IMR-90 (cell line): ENCODE results near the gene RALGAPA1. TPM values are rescaled to one million over a fixed set of nuclear protein-coding genes. Genes with fewer than 3 reads are reported as not detected.

Experiments used
- ATAC-seq: fragments of 200-7000 bp; cut with Tn5 transposase; 2 replicates; pipeline ENCODE4 v1.9.1; 2020; ENCODE audit warnings: low read depth, mild to moderate bottlenecking, moderate library complexity
- BruUV-seq: library from RNA; stranded (reverse); fragments of 400-500 nt; replicated peaks from 2 replicates; lab custom pipeline; 2021; lab: Mats Ljungman, UMichigan
- CTCF ChIA-PET: fragments of 300-600 bp; formaldehyde crosslinking; extraction: SDS; loops from one replicate; lab custom pipeline; 2021; ENCODE audit warnings: antibody characterized with exemption; lab: Yijun Ruan, JAX
- POLR2A ChIA-PET: fragments of 300-600 bp; sonication (Branson Sonifier 250); formaldehyde crosslinking; loops from one replicate; lab custom pipeline; 2022; ENCODE audit warnings: antibody characterized with exemption; ENCODE audit not compliant: unreplicated experiment; lab: Charles Lee
- DNase-seq: peaks from one replicate; pipeline ENCODE4 v3.0.0; 2013
- H2AFZ ChIP-seq: replicated peaks from 2 replicates; pipeline ENCODE3; 2013; ENCODE audit warnings: low read length, mild to moderate bottlenecking; ENCODE audit not compliant: poor library complexity
- H2AK5ac ChIP-seq: 2 replicates; pipeline ENCODE4 v1.6.1; 2013; ENCODE audit warnings: low read depth, low read length, inconsistent platforms
- H2AK9ac ChIP-seq: replicated peaks from 2 replicates; pipeline ENCODE3; 2013; ENCODE audit warnings: mild to moderate bottlenecking, low read depth, low read length, moderate library complexity; ENCODE audit not compliant: poor library complexity
- H2BK120ac ChIP-seq: 2 replicates; pipeline ENCODE4 v1.6.1; 2013; ENCODE audit warnings: low read depth, low read length, inconsistent platforms
- H2BK15ac ChIP-seq: 3 replicates; pipeline ENCODE4 v1.6.1; 2013; ENCODE audit warnings: low read depth, low read length, inconsistent platforms
- H2BK20ac ChIP-seq: 2 replicates; pipeline ENCODE4 v1.6.1; 2013; ENCODE audit warnings: low read depth, mild to moderate bottlenecking, inconsistent platforms, low read length, moderate library complexity
- H2BK5ac ChIP-seq: 2 replicates; pipeline ENCODE4 v1.6.1; 2013; ENCODE audit warnings: mild to moderate bottlenecking, low read depth, low read length, inconsistent platforms; ENCODE audit not compliant: poor library complexity, severe bottlenecking
- H3K14ac ChIP-seq: replicated peaks from 2 replicates; pipeline ENCODE4 v1.6.1; 2013; ENCODE audit warnings: low read depth, low read length, inconsistent platforms
- H3K18ac ChIP-seq: 2 replicates; pipeline ENCODE4 v1.6.1; 2013; ENCODE audit warnings: low read depth, low read length, control low read depth
- H3K23ac ChIP-seq: 2 replicates; pipeline ENCODE4 v1.6.1; 2013; ENCODE audit warnings: low read depth, low read length, inconsistent platforms
- H3K27ac ChIP-seq: 2 replicates; pipeline ENCODE4 v1.5.1; 2013; ENCODE audit warnings: mild to moderate bottlenecking, control low read depth, low read length; ENCODE audit not compliant: insufficient read depth
- H3K27me3 ChIP-seq: 2 replicates; pipeline ENCODE4 v1.6.1; 2013; ENCODE audit warnings: low read length; ENCODE audit not compliant: control insufficient read depth, insufficient read depth
- H3K36me3 ChIP-seq: 2 replicates; pipeline ENCODE4 v1.6.1; 2013; ENCODE audit warnings: low read length, mixed read lengths; ENCODE audit not compliant: control insufficient read depth, insufficient read depth
- H3K4ac ChIP-seq: 2 replicates; pipeline ENCODE4 v1.6.1; 2013; ENCODE audit warnings: low read depth, low read length, inconsistent platforms
- H3K4me1 ChIP-seq: 2 replicates; pipeline ENCODE4 v1.6.1; 2013; ENCODE audit warnings: low read length, mixed read lengths; ENCODE audit not compliant: control insufficient read depth, insufficient read depth
- H3K4me2 ChIP-seq: 2 replicates; pipeline ENCODE4 v1.6.1; 2013; ENCODE audit warnings: low read depth, mild to moderate bottlenecking, control low read depth, low read length, moderate library complexity
- H3K4me3 ChIP-seq: 2 replicates; pipeline ENCODE4 v1.5.1; 2013; ENCODE audit warnings: low read depth, mild to moderate bottlenecking, control low read depth, low read length, moderate library complexity; ENCODE audit not compliant: insufficient read depth
- H3K56ac ChIP-seq: 2 replicates; pipeline ENCODE4 v1.6.1; 2013; ENCODE audit warnings: low read length, inconsistent platforms; ENCODE audit not compliant: insufficient read depth; ENCODE audit errors: extremely low read depth
- H3K79me1 ChIP-seq, 2 experiments: 2 replicates each; pipeline ENCODE4 v1.6.1; 2013; ENCODE audit warnings: low read length in 2 of 2, inconsistent platforms in 1 of 2, low read depth in 1 of 2
- H3K9ac ChIP-seq: 2 replicates; pipeline ENCODE4 v1.6.1; 2013; ENCODE audit warnings: low read depth, low read length, control low read depth
- H3K9me1 ChIP-seq: 2 replicates; pipeline ENCODE4 v1.6.1; 2013; ENCODE audit warnings: low read length, inconsistent platforms; ENCODE audit not compliant: insufficient read depth
- H3K9me3 ChIP-seq: 2 replicates; pipeline ENCODE4 v1.6.1; 2013; ENCODE audit warnings: low read length; ENCODE audit not compliant: control insufficient read depth, insufficient read depth
- H4K20me1 ChIP-seq: 2 replicates; pipeline ENCODE4 v1.6.1; 2013; ENCODE audit warnings: low read length, inconsistent platforms; ENCODE audit not compliant: insufficient read depth
- H4K5ac ChIP-seq: 2 replicates; pipeline ENCODE4 v1.6.1; 2013; ENCODE audit warnings: mild to moderate bottlenecking, low read depth, low read length, control low read depth
- H4K8ac ChIP-seq, 2 experiments: 2 replicates each; pipeline ENCODE4 v1.6.1; 2013; ENCODE audit warnings: low read depth in 2 of 2, low read length in 2 of 2, control low read depth in 1 of 2, inconsistent platforms in 1 of 2
- H4K91ac ChIP-seq: 2 replicates; pipeline ENCODE4 v1.6.1; 2013; ENCODE audit warnings: low read depth, low read length, inconsistent platforms; ENCODE audit not compliant: insufficient read depth
- BHLHE40 ChIP-seq: fragments of 150-350 bp; IDR thresholded peaks from 2 replicates; pipeline ENCODE4 v1.6.1; 2016; ENCODE audit warnings: mild to moderate bottlenecking, low read depth, low read length
- CEBPB ChIP-seq: IDR thresholded peaks from 2 replicates; pipeline ENCODE4 v1.6.1; 2012; ENCODE audit warnings: low read depth, low read length, improper control_type of control experiment
- CHD1 ChIP-seq: IDR thresholded peaks from 2 replicates; pipeline ENCODE4 v1.6.1; 2012; ENCODE audit warnings: low read depth, low read length, improper control_type of control experiment
- ELK1 ChIP-seq: fragments of 150-350 bp; IDR thresholded peaks from 2 replicates; pipeline ENCODE4 v1.6.1; 2016; ENCODE audit warnings: low read depth, mild to moderate bottlenecking, low read length, moderate library complexity, borderline replicate concordance
- FOS ChIP-seq: fragments of 150-350 bp; IDR thresholded peaks from 2 replicates; pipeline ENCODE4 v1.6.1; 2016; ENCODE audit warnings: low read depth, low read length
- MAFK ChIP-seq: IDR thresholded peaks from 2 replicates; pipeline ENCODE4 v1.6.1; 2012; ENCODE audit warnings: low read depth, low read length, improper control_type of control experiment
- MAZ ChIP-seq: IDR thresholded peaks from 2 replicates; pipeline ENCODE4 v1.6.1; 2012; ENCODE audit warnings: low read depth, mild to moderate bottlenecking, low read length, improper control_type of control experiment, moderate library complexity, borderline replicate concordance
- MXI1 ChIP-seq: IDR thresholded peaks from 2 replicates; pipeline ENCODE4 v1.6.1; 2012; ENCODE audit warnings: low read depth, mild to moderate bottlenecking, low read length, moderate library complexity, borderline replicate concordance
- NFE2L2 ChIP-seq: fragments of 150-350 bp; IDR thresholded peaks from 2 replicates; pipeline ENCODE4 v1.6.1; 2016; ENCODE audit warnings: low read depth, mild to moderate bottlenecking, low read length
- POLR2A ChIP-seq: IDR thresholded peaks from 2 replicates; pipeline ENCODE4 v1.6.1; 2012; ENCODE audit warnings: mild to moderate bottlenecking, low read depth, low read length
- RAD21 ChIP-seq: IDR thresholded peaks from 2 replicates; pipeline ENCODE4 v1.6.1; 2012; ENCODE audit warnings: low read length, improper control_type of control experiment
- RCOR1 ChIP-seq: IDR thresholded peaks from 2 replicates; pipeline ENCODE4 v1.6.1; 2012; ENCODE audit warnings: mild to moderate bottlenecking, low read length, improper control_type of control experiment; ENCODE audit not compliant: insufficient replicate concordance
- RFX5 ChIP-seq: IDR thresholded peaks from 2 replicates; pipeline ENCODE4 v1.8.0; 2012; ENCODE audit warnings: low read depth, mild to moderate bottlenecking, low read length, moderate library complexity
- SMC3 ChIP-seq: fragments of 150-350 bp; IDR thresholded peaks from 2 replicates; pipeline ENCODE4 v1.6.1; 2016; ENCODE audit warnings: low read depth, mild to moderate bottlenecking, antibody characterized with exemption, low read length, moderate library complexity
- WGBS, 2 experiments: methylation state at CpG; one replicate each; pipeline versions ENCODE4 v1.1.5 to v1.1.7; 2013; ENCODE audit warnings: missing lambda C conversion rate in 2 of 2; ENCODE audit not compliant: insufficient read length in 1 of 2; ENCODE audit errors: extremely low coverage in 2 of 2; 5-methylcytosine and 5-hydroxymethylcytosine counted together
- dilution Hi-C: fragments of 300-500 bp; cut with HindIII; formaldehyde crosslinking; loops from one replicate; pipeline ENCODE4 v1.14.3; 2018; ENCODE audit warnings: low sequenced_read_pairs; ENCODE audit not compliant: unreplicated experiment
- in situ Hi-C: fragments of 300-500 bp; cut with MboI; formaldehyde crosslinking; loops from 3 replicates; pipeline ENCODE4 v1.14.3; 2019; ENCODE audit warnings: low sequenced_read_pairs, inconsistent platforms, mixed read lengths
- intact Hi-C: fragments of 100-400 bp; cut with micrococcal nuclease; formaldehyde crosslinking; loops from 2 replicates; pipeline ENCODE4 v1.10.0; 2022
- polyA plus RNA-seq, 3 experiments: library from polyadenylated mRNA; depleted of rRNA; stranded (reverse); fragments of >200 nt; gene quantifications; 2 replicates each; pipeline ENCODE4 v1.2.3, GENCODE V29; 2012; ENCODE audit warnings: low replicate concordance in 1 of 3
- total RNA-seq: library from RNA; depleted of rRNA; stranded (reverse); fragments of >200 nt; gene quantifications from 2 replicates; pipeline ENCODE4 v1.2.3, GENCODE V29; 2012
- TF ChIP-seq, protein P1 (sequence below): conservative IDR thresholded peaks from 2 replicates; pipeline ENCODE4 v1.5.1; 2012; ENCODE audit warnings: mild to moderate bottlenecking, low read depth, low read length, improper control_type of control experiment
- TF ChIP-seq, protein P2 (sequence below): fragments of 150-350 bp; IDR thresholded peaks from 2 replicates; pipeline ENCODE4 v1.6.1; 2017; ENCODE audit warnings: mild to moderate bottlenecking, antibody characterized with exemption, low read length, low read depth

The RALGAPA1 gene
- total and polyA plus RNA-seq, 2 of the 4 experiments (the other 2 are of a cell fraction) = 5.1 to 25.6 TPM

- H3K14ac ChIP-seq = no peak overlapping the region
- H4K20me1 ChIP-seq = no peaks in the 10 kb centered on the region
- 0 out of 2 replicates have a peak, but pooled peaks cover 3% of the 10 kb centered on the region for H3K9me3 ChIP-seq
- H3K27me3 ChIP-seq = no peaks in the 10 kb centered on the region
- H2AFZ ChIP-seq = no peak overlapping the region
- whole genome bisulfite sequencing, 2 experiments = 60% methylated on average over 1 of the region's 6 CpGs; no CpG with 5 or more reads in 1 of the 2 experiments
- no peak overlapping the region for H3K56ac ChIP-seq
- peaks cover 0 to 3% of the 10 kb centered on the region in 2 experiments; a peak in 1 of 4 replicates for H3K79me1 ChIP-seq
- H4K8ac ChIP-seq = no peak overlapping the region
- H2BK20ac ChIP-seq = no peak overlapping the region
- H4K5ac ChIP-seq = no peak overlapping the region
- H3K23ac ChIP-seq = no peak overlapping the region
- H3K18ac ChIP-seq = no peak overlapping the region
- no peak overlapping the region for H2BK15ac ChIP-seq
- H3K36me3 ChIP-seq = peaks cover 4% of the 10 kb centered on the region; the same call in 1 of the 2 replicates
- no peak overlapping the region for H2AK9ac ChIP-seq
- H3K4me2 ChIP-seq = no peak overlapping the region
- H2BK120ac ChIP-seq = no peak overlapping the region
- H2AK5ac ChIP-seq = no peak overlapping the region
- H3K4me1 ChIP-seq = peaks cover 2% of the 10 kb centered on the region; the same call in 1 of the 2 replicates
- CTCF ChIA-PET = no interaction called here
- POLR2A ChIA-PET = interaction anchor here (0.6 kb wide), 1 partner anchor 72 kb away, joined by 4 read pairs; no protein-coding TSS in a partner anchor
- H2BK5ac ChIP-seq = no peak overlapping the region
- no peak overlapping the region for H4K91ac ChIP-seq
- BruUV-seq = no TSS peak
- in situ Hi-C loops = no loop called here
- dilution Hi-C loops = no loop called here
- no peak overlapping the region for H3K4me3 ChIP-seq
- no peak for TF ChIP-seq SMC3
- TF ChIP-seq FOS = no peak
- TF ChIP-seq BHLHE40 = no peak
- TF ChIP-seq CEBPB = no peak
- no peak for TF ChIP-seq NFE2L2
- no peak for TF ChIP-seq MXI1
- TF ChIP-seq MAZ = no peak
- TF ChIP-seq RCOR1 = no peak
- TF ChIP-seq CHD1 = no peak
- TF ChIP-seq, protein P1, sequence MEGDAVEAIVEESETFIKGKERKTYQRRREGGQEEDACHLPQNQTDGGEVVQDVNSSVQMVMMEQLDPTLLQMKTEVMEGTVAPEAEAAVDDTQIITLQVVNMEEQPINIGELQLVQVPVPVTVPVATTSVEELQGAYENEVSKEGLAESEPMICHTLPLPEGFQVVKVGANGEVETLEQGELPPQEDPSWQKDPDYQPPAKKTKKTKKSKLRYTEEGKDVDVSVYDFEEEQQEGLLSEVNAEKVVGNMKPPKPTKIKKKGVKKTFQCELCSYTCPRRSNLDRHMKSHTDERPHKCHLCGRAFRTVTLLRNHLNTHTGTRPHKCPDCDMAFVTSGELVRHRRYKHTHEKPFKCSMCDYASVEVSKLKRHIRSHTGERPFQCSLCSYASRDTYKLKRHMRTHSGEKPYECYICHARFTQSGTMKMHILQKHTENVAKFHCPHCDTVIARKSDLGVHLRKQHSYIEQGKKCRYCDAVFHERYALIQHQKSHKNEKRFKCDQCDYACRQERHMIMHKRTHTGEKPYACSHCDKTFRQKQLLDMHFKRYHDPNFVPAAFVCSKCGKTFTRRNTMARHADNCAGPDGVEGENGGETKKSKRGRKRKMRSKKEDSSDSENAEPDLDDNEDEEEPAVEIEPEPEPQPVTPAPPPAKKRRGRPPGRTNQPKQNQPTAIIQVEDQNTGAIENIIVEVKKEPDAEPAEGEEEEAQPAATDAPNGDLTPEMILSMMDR = no peak
- TF ChIP-seq ELK1 = no peak
- TF ChIP-seq RFX5 = no peak
- TF ChIP-seq MAFK = no peak
- TF ChIP-seq, protein P2, sequence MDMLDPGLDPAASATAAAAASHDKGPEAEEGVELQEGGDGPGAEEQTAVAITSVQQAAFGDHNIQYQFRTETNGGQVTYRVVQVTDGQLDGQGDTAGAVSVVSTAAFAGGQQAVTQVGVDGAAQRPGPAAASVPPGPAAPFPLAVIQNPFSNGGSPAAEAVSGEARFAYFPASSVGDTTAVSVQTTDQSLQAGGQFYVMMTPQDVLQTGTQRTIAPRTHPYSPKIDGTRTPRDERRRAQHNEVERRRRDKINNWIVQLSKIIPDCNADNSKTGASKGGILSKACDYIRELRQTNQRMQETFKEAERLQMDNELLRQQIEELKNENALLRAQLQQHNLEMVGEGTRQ = no peak
- no peak for TF ChIP-seq POLR2A
- TF ChIP-seq RAD21 = no peak
- H3K9ac ChIP-seq = no peak overlapping the region
- intact Hi-C loops = no loop called here
- no peak overlapping the region for H3K27ac ChIP-seq
- no peak overlapping the region for H3K4ac ChIP-seq
- no peaks in the 10 kb centered on the region; the same call in 1 of the 2 replicates for H3K9me1 ChIP-seq
- ATAC-seq (no peak), DNase-seq (no peak)
Observed at GRCh38 chr14:35855876-35856481, 46.9 kb upstream of the RALGAPA1 start.
